Colon (tissue), 2 donors: ENCODE results near the gene PHOX2B.
"Not testable (repeated sequence)": the region's sequence is repeated elsewhere in the genome, so short reads cannot be mapped to it uniquely, and the experiment has no call there.

Source experiments
- FAIRE-seq: peaks from 2 replicates; lab custom pipeline; 2012; peaks lifted over from hg19 to GRCh38; lab: Jason Lieb, UNC
- donor health status: control.
- donor health status: control.

The PHOX2B gene

DNA sequence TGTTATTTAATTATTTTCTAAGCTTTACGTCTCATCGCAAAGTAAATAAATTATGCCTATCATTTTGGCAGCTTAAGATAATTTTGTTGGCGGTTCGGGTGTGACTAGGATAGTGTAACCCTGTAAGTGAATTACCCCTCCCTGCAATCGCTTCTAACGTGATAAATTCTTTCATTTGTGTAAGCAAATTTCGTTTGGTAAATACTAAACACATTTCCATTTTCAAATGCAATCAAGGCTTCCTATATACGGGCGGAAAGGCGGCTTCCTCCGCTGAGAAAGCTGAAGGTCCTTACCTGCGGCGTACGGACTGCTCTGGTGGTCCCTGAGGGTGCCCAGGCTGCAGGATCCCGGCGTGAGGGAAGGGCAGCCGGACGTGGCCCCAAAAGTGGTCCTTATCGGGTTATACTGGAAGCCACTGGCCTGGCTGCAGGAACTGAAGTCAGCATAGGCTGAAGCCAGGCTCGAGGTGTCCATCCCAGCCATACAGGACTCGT is 403 bp downstream of the PHOX2B start:
- FAIRE-seq, result no peak

DNA sequence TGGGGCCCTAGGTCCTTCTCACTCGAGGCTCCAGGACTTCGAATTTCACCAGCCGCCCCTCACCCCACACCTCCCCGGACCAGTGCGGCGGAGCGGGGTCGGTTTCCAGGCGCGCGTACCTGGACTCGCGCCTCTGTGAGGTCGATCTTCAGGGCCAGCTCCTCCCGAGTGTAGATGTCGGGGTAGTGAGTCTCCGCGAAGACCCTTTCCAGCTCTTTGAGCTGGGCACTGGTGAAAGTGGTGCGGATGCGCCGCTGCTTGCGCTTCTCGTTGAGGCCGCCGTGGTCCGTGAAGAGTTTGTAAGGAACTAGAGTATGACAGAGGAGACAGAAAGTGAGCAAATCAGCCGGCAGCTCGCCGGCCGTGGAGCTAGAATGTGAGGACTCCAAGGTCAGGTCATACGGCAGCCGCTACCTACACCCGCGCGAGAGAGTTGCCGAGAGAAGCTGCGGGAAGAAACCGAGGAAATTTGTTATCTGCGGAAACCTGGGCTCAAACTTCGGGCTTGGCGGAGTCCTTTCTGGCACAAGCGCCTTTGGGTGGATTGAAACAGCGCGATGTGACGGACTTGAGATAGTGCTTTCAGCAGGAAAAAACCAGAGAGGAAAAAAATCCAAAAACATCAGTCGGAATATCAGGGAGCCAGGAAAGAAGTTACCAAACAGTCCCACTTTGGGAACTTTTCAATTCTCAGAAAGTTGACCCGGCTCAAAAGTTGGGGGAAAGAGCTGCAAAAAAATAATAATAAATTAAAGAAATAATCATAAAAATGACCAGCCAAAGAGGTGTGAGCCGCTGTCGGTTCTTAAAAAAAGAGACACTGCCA is 1.1 kb downstream of the PHOX2B start:
- no peak for FAIRE-seq

DNA sequence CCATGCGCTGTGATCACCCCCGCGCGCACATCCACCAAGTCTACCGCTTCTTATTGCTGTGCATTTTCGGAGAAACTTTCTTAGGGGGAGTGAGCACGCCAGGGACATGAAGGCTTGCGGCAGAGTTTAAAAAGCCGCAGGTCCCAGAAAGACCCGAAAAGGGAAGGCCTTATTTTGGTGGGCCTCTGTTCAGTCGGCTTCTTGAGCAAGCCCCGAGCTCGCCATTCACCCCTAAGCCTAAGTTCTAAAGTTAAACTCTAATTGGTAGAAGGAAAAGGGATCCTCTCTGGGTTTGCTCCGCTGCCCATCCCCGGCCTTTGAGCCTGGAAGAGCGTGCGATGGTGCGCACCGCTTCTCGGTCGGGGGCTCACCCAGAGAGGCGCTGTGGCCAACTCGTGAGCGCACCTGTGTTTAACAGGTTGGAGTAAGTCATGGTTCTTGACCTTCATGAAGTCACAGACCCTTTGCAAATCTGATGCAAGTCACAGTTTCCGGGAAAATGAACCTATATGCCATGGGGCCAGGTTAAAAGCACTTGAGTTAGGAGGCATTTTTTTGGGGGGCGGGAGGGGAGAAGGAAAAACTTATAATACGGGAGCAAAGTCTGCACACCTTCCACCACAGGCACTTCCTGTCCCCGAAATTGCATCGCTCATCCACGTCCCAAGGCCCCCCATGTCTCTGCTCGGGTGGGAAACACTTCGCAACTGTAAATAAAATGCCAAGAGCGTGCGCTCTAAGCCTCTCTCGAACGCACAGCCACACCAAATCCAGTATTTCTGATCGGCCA is 1.9 kb downstream of the PHOX2B start:
- no peak for FAIRE-seq

DNA sequence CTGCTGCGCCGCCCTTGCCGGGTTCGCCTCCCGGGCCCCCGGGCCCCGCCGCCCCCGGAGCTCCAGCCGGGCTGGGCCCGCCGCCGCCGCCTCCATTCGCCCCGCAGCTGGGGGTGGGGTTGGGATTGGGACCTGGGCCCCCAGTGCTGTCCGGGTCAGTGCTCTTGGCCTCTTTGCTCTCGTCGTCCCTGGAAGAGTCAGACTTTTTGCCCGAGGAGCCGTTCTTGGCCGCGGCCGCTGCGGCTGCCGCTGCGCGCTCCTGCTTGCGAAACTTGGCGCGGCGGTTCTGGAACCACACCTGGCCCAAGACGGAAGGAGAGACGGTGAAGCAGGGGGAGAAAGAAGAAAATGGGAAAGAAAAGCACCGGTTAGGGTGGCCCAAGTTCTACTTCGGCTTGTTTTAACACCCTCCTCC is 2.5 kb downstream of the PHOX2B start:
- no peak for FAIRE-seq

DNA sequence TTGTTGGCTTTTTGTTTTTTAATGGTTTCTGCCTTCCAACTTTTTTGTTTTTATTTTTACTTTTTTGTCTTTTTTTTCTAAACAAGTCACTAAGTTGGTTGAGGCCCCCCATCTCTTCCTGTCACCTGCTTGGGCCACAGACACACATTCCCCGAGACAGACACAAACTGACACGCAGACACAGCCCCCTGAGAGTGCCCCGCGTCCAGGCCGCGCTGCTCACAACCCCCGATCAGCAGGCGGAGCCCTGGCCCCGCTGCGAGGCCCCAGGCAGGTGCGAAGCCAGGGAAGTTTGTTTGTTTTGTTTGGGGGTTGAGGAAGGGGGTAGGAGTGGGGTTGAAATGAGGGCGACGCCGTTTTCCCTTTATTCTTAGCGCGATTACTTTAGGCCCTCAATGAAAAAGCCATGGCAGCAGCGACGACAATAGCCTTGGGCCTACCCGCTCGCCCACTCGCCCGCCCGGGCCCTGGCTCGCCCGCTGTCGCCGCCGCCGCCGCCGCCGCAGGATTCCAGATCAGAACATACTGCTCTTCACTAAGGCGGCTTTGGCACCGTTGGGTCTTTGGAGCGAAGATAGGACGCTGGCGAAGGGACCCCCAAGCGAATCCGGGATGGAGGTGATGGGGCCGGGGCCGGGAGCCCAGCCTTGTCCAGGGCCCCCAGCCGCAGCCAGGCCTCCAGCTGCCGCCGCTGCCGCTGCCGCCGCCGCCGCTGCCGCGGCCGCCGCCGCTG is 3.1 kb downstream of the PHOX2B start:
- FAIRE-seq, result no peak

DNA sequence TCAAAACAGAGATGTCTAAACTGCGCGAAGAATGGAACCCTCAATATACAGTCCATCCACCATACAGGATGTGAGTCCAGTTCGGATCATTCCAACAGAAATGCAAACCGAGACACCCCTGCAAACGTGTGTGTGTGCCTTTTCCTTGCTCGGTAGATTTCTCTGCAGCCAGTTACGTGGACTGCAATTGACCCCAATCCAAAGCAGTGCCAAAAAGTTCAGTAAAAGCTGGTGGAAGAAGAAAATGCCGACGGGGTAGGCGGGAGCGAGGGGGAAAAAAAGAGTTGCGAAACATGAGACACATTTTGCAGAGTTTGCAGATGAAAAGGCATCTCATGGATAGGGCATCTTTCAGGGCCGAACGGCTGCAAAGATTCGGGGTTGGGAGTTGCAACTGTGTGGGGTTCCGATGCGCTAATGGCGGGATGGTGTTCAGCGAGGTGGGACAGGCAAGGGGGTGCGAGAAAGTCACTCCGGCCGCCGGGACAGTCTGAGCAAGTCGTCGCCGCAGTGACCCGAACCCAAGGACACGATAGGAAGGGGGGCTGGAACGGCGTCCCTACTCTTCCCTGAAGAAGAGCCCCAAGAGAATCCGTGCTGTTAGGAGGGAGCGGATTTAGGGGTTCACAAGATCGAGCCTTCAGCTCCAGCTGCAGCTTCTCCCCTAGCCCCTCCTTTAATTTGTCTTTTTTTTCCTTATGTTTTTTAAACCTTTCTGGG is 3.8 kb downstream of the PHOX2B start:
- FAIRE-seq, result no peak

DNA sequence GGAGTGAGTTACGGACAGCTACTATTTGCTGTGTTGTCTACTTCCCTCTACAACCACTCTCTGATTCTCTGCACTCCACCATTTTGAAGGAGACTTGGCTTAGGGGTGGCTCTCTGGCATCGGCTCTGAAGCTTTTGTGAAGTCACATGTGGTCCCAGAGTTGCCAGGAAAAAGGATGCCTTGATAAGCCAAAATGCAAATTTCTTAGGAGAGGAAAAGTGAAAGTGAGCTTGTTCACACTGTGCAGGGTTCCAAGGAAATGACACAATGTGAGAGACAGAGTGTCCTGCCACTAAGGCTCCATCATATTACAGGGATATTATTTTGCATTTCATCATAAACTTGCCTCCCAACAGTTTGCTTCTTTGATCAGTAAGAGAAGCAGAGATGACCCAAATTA is 7.2 kb downstream of the PHOX2B start:
- FAIRE-seq, result no peak

DNA sequence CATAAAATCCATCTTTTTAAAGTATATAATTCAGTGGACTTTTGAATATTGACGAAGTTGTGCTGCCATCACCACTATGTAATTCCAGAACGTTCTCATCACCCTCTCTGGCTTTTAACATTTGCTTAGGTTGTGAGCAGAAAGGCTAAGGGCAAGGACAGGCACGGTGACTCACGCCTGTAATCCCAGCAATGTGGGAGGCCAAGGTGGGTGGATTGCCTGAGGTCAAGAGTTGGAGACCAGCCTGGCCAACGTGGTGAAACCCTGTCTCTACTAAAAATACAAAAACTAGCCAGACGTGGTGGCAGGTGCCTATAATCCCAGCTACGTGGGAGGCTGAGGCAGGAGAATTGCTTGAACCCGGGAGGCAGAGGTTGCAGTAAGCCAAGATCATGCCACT is 11.0 kb downstream of the PHOX2B start:
- not testable (repeated sequence) for FAIRE-seq

DNA sequence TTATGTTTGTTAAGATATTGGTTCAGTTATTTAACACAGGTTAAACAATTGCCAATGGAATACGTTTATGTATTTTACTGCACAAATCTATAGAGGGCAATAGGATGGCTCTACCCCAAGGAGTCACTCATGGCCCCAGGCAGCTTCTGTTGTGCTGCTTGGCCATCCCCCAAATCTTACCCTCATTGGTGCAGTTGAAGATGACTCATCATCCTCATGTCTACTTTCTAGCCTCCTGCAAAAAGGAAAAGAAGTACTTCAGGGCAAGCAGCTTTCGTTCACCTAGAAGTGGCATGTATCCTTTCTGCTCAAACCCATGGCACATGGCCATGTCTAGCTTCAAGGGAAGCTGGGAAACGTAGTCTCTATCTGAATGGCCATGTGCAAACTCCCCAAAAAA is 14.2 kb downstream of the PHOX2B start:
- no peak for FAIRE-seq

DNA sequence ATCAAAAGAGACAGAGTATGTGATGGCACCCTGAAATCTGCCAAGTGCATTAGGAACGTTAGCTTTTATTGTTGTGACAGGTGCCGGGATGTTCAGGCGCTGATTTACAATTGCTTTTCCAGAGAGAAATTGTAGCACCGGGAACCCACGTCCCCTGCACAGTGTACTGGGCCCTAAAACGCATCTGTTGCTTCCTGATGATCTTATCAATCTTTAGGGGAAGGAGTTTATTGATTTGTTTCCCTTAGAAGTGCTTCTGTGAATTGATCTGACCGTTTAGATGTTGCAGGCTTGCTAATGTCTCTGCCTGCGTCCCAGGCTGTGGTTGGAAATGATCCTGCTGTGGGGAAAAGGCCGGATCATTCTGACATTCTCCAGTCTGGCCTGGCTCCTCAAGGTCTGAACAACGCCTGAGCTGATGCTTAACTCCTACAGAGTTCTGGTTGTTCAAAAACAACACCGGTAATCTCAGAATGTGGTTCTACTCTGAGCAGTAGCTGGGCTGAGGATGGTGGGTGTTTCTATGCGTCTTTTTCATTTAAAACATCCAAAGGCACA is 16.9 kb downstream of the PHOX2B start:
- no peak for FAIRE-seq

DNA sequence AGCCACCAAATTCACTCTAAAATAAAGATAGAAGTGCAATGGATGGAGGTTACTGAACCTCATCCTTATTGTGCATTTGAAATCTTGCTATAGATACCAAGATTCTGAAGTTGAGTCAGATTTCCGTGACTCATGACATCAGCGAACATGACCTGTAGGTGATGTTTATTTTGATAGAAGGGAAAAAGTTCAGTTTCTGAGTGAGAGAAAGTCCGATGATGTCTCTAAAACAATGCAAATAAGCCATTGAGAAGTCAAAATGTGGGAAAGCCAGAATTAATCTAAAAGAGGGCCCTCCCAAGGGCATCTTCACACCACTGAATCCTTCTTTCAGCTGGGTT is 20.0 kb downstream of the PHOX2B start:
- FAIRE-seq, result no peak

DNA sequence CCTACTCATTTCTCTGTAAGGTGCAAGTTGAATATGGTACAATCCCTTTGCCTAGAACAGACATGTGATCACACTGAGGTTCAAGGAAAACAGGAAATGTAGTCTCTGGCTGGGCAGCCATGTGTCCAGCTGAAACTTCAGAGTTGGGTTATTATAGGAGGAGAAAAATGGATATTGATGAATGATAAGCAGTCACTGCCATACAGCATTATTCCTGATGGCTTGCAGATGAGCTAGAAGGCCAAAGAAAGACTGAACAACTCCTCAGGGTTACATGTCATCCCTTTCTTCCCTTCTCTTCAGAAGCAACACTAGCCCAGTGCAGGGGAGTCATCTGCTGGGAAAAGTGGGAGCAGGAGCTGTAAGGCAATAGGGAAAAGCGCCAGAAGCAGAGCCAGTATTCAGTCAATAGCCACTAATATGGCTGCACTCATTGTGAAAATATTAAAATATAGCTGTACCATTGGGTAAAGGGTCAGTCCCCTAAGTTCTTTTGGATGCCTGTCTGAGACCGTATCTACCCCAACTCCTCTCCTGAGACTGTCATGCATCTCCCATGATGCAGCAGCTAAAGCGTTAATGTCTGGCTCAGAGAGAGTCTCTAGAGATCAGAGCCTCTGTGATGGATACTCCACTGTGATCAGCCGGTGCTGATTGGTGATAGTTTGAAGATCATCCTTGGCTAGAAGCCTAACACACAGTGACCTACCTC is 20.5 kb downstream of the PHOX2B start:
- no peak for FAIRE-seq

DNA sequence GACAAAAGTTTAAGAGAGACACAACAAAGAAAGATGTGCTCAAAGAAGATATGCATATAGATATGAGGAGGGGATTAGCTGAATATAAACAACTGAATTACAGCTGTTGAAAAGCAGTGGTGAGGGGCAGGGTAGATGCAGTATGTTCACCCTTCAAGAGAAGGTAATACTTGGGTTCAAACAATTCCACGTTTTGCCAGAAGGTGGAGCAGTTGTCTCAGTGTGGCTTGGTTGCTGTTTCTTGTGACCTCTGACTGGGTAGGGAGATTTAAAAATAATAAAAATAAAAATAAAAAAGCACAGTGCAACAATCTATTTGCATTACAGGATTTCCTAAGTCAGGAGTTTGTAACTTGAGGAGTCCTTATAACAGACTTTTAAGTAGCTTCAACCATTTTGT is 23.3 kb downstream of the PHOX2B start:
- FAIRE-seq, result no peak

DNA sequence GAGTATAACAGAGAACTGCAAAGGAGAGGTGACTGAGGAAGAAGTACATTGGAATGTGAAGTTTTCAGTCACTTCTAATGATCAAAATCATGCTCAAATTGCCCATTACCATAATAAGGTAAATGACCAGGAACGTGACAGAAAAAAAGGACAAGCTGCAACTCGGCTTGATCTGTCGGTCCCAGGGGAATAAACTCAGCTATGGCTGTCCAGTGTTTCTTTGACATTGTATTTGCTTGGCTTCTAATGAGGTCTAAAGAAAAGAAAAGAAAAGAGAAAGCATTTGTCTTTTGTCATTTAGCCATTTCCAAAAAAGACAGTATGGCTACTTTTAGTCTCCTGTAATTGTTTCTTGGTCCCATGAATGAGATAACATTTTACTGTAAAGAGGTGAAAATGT is 25.2 kb downstream of the PHOX2B start:
- no peak for FAIRE-seq

DNA sequence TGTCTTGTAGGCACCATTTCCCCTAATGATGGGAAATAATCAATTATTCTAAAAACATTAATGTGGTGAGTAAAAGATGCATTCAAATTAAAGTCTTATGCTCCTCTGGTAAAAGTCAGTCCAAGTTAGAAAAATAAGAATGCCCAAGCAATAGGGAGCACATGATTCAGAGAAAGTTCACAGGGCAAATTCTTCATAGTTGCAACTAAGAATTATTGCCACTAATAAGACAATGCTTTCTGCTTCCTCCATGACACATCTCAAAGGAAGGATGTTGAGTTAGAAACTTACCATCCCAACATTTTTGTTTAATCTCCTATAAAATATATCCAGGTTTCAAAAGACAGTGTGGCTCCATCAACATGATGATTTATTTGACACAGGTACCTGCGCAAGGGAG is 26.3 kb downstream of the PHOX2B start:
- no peak for FAIRE-seq

DNA sequence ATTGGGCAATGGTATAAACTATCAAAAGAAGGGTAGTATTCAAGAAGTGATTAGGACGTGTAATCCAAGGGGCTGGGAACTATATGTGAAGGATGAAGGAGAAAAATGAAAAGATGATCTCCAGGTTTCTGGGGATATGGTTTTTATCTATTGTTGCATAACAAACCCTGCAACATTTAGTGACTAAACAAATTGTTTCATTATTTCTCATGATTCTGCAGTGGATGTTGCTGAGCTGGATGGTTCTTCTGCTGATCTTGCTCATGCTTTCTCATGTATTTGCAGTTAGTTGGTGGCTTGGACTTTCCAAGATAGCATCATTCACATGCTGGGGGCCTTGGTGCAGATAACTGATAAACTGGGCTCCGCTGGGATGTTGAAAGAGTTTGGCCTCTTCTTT is 29.1 kb downstream of the PHOX2B start:
- FAIRE-seq, result no peak

DNA sequence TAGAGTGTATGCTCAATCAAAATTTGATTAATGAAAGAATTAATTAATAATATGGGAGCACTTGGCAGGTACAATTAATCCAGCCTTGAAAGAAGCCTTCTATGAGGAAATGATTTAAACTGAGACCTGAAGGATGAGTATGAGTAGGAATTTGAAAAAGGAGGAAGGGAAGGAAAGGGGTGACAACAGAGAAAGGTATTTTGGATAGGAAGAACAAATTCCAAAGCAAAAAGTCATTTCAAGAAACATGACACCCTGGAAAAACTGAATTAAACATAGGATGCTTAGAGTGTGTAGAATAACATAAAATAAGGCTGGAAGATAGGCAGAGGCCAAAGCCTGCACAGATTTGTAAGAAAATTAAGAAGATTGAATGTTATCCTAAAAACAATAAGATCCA is 29.6 kb downstream of the PHOX2B start:
- no peak for FAIRE-seq

DNA sequence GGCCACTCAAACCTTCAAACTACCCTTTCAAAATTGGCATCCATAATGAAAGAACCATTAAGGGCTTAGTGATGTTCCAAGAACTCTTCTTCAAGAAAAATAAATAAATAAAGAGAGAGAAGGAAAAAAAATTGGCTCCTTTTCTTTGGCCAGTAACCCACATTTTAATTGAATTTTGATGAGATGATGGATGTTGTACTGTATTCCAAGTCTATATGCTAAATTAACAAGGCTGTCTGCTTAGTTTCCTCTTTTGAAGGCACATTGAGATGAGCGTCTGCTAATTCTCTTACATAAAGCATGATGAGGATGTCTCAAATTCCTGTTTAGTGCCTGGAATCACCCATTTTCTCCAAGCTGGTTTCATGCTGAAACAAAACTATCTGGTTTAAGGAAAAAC is 33.4 kb downstream of the PHOX2B start:
- FAIRE-seq, result no peak

DNA sequence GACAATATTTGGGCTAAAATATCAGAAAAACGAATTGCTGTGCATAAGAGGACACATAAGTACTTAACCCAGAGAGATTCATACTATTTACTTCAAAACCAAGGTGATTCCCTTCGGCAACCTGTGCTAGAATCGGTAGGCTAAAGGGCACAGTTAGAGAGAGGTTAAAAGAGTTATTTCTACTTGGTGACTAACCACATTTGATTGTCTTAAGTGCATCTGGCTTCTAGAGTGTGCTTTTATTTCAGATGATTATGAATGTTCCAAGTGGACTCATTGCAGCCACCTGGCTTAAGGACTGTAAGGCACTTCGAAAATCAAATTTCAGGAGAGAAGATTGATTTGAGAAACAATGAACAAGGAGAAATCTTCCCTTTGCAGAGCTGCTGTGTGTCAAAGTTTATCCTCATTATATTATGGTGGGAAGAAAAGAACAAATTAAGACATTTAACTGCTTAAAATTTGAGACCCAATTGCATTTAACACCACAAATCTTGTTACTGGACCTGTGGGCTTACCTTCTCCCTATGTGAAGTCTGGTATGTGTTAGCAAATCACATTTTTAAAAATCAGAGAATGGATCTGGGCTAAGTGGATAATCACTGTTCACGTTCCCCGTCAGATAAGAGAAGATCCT is 34.0 kb downstream of the PHOX2B start:
- FAIRE-seq, result no peak

DNA sequence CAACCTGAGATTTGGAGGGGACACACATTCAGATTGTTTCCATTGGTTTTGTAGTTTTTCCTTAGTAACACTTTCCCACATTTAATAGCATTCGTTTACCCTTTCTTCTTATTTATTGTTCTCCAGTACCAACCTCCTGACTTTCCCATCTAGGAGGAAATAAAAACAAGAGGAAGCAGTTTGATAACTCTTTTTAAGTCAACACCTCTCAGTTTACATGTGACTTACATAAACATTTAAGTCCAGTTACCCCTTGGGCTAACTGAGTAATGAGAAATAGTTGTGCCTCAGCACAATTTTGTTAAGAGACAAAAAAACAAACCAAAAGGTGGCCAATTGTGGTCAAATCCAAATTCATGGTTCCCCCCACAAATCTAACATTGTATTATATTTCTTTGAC is 34.8 kb downstream of the PHOX2B start:
- no peak for FAIRE-seq

DNA sequence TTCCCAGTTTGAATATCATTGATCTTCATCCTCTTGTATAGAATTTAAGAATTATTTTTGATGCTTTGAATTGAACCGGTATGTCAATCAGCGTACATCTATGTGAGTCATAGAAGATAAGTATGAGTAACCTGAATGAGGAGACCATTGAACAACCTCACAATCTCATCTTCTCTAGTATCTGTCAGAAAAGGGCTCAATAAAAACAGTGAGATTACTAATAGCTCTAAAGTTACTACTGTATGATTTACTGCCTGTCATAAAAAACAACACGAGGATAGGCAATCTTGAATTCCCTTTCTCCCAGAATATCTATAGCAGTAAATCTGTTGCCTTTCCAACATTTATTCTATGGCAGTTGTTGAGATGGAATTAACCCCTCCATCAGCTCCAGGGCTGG is 36.1 kb downstream of the PHOX2B start:
- no peak for FAIRE-seq
